ENCODE data around the gene ACAP1.

DNA sequence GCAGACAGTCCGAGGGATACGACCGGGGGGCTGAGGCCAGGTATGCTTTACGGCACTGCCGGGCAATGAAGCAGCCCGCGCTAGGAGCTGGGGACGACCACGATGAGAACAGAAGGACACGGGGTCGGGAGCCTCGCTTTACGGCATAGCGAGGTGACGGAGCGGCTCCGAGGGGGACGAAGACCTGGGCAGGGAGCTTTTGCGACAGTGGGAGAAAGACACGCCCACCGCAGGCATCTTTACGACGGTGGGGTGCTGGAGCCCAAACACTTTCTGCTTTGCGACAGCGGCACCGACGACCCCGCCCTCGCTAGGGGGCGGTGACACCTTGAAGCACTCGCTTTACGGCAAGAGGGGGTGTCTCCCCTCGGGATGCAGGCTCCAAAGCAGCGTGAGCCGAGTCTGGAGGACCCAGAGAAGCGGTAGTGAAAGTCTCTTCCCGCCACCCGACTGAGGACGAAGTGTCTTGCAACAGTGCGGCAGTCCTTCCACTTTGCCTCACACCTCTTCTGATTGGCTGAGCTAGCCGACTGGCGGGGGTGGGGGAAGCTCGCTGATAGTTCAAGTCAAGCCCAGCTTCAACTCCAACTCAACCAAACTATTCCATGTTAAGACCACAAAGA is 6.8 kb upstream of the ACAP1 start:
- TF ChIP-seq, protein P1, sequence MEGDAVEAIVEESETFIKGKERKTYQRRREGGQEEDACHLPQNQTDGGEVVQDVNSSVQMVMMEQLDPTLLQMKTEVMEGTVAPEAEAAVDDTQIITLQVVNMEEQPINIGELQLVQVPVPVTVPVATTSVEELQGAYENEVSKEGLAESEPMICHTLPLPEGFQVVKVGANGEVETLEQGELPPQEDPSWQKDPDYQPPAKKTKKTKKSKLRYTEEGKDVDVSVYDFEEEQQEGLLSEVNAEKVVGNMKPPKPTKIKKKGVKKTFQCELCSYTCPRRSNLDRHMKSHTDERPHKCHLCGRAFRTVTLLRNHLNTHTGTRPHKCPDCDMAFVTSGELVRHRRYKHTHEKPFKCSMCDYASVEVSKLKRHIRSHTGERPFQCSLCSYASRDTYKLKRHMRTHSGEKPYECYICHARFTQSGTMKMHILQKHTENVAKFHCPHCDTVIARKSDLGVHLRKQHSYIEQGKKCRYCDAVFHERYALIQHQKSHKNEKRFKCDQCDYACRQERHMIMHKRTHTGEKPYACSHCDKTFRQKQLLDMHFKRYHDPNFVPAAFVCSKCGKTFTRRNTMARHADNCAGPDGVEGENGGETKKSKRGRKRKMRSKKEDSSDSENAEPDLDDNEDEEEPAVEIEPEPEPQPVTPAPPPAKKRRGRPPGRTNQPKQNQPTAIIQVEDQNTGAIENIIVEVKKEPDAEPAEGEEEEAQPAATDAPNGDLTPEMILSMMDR (IDR thresholded peaks at IDR 0.05; ENCODE audit: poor library complexity): no peak
- no peak for TF ChIP-seq EZH2phosphoT487 (IDR thresholded peaks at IDR 0.05; ENCODE audit: low read depth, severe bottlenecking, unreplicated experiment)
